OCI-LY1 (cell line): ENCODE data around the gene ACKR3.

ENCODE experiments used
- EZH2 ChIP-seq: fragments of 200-600 bp; sonication (generic), shearing (Covaris generic); IDR thresholded peaks from 2 replicates; pipeline ENCODE4 v1.8.0; 2017; ENCODE audit warnings: borderline replicate concordance, mixed run types, mild to moderate bottlenecking, antibody characterized with exemption, low read length, moderate library complexity, mixed read lengths
- TF ChIP-seq, protein P1 (sequence below): fragments of 200-600 bp; sonication (generic), shearing (Covaris generic); IDR thresholded peaks from 2 replicates; pipeline ENCODE4 v1.5.1; 2017; ENCODE audit warnings: mild to moderate bottlenecking, antibody characterized with exemption, low read length, moderate library complexity, mixed read lengths

DNA sequence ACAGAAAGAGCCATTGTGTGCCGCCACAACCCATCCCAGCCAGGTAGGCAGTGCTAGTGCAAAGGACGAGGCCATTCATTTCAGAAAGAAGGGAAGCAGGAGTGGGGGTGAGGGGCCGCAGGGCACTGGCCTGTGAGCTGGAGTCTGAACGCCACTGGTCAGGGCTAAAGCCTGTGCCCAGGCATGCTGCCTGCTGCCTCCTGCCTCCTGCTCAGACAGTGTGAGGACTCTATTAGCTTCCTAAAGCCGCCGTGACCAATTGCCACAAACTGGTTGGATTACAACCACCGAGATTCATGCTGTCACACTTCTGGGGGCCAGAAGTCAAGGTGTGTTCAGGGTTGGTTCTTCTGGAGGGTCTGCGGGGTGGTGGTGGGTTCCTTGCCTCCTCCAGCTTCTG, 21.2 kb downstream of the ACKR3 start:
- TF ChIP-seq, protein P1, sequence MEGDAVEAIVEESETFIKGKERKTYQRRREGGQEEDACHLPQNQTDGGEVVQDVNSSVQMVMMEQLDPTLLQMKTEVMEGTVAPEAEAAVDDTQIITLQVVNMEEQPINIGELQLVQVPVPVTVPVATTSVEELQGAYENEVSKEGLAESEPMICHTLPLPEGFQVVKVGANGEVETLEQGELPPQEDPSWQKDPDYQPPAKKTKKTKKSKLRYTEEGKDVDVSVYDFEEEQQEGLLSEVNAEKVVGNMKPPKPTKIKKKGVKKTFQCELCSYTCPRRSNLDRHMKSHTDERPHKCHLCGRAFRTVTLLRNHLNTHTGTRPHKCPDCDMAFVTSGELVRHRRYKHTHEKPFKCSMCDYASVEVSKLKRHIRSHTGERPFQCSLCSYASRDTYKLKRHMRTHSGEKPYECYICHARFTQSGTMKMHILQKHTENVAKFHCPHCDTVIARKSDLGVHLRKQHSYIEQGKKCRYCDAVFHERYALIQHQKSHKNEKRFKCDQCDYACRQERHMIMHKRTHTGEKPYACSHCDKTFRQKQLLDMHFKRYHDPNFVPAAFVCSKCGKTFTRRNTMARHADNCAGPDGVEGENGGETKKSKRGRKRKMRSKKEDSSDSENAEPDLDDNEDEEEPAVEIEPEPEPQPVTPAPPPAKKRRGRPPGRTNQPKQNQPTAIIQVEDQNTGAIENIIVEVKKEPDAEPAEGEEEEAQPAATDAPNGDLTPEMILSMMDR, result no peak
- TF ChIP-seq EZH2, result no peak
